ENCODE measurements around the gene IDH2.

DNA sequence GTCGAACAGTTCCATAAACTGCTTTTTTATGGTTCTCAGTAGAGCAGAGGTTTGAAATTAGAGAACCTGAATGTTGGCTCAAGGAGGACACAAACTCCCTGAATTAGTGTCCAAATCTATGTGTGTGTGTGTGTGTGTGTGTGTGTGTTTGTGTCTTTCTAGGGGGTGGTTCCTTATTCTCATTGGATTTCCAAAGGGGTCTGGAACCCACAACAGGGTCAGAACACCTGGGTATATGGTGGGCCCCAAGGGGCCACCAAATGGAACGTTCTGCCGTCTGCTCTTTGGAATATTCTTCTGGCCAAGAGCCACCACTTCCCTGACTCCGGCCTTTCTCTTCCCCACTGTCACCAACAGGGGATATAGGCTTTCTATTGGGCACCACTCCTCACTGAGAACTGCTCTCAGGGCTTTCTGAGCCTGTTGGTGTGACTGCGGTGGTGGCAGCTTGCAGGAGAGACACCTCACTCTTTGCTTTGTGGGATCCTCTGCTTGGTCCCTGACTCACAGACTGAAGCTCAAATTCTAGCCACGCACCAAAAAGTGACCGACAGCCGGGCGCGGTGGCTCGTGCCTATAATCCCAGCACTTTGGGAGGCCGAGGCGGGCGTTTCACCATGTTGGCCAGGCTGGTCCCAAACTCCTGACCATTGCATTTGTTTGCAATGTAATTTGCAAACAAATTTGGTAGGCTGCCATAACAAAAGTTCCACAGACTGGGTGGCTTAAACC is 47.5 kb upstream of the IDH2 start:
- TF ChIP-seq, protein P1, sequence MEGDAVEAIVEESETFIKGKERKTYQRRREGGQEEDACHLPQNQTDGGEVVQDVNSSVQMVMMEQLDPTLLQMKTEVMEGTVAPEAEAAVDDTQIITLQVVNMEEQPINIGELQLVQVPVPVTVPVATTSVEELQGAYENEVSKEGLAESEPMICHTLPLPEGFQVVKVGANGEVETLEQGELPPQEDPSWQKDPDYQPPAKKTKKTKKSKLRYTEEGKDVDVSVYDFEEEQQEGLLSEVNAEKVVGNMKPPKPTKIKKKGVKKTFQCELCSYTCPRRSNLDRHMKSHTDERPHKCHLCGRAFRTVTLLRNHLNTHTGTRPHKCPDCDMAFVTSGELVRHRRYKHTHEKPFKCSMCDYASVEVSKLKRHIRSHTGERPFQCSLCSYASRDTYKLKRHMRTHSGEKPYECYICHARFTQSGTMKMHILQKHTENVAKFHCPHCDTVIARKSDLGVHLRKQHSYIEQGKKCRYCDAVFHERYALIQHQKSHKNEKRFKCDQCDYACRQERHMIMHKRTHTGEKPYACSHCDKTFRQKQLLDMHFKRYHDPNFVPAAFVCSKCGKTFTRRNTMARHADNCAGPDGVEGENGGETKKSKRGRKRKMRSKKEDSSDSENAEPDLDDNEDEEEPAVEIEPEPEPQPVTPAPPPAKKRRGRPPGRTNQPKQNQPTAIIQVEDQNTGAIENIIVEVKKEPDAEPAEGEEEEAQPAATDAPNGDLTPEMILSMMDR (IDR thresholded peaks at IDR 0.05; ENCODE audit: low read depth, low read length): no peak
- no peak for TF ChIP-seq POLR2A (IDR thresholded peaks at IDR 0.05; ENCODE audit: extremely low read depth, insufficient read length)
- TF ChIP-seq, protein P2, sequence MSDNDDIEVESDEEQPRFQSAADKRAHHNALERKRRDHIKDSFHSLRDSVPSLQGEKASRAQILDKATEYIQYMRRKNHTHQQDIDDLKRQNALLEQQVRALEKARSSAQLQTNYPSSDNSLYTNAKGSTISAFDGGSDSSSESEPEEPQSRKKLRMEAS (IDR thresholded peaks at IDR 0.05; ENCODE audit: low read depth, low read length): no peak

Data from NB4 (cell line).